Activated naive CD4-positive, alpha-beta T cell treated with anti-CD3 and anti-CD28 coated beads, Interleukin-2, amount 50 U/mL, for 72 hours (primary cell): ENCODE results near the gene CD84. TPM values are rescaled to one million over a fixed set of nuclear protein-coding genes. Genes with fewer than 3 reads are reported as not detected.

Source experiments
- ATAC-seq, 2 donors: fragments of 150-1000 bp; cut with Tn5 transposase; 2 replicates each; pipeline ENCODE4 v1.10.0; 2021; ENCODE audit warnings: mild to moderate bottlenecking in 2 of 2, moderate library complexity in 2 of 2
- DNase-seq, 2 donors: peaks; one replicate each; pipeline ENCODE4 v3.0.0; 2021 to 2022; ENCODE audit warnings: low spot score in 2 of 2
- H3K27ac Mint-ChIP-seq, 2 donors: one replicate each; pipeline ENCODE4 v1.8.0; 2022; ENCODE audit warnings: mild to moderate bottlenecking in 2 of 2, mixed read lengths in 2 of 2
- H3K36me3 Mint-ChIP-seq, 2 donors: one replicate each; pipeline ENCODE4 v1.8.0; 2022; ENCODE audit warnings: mixed read lengths in 2 of 2
- H3K9me3 Mint-ChIP-seq, 2 donors: one replicate each; pipeline ENCODE4 v1.8.0; 2022; ENCODE audit warnings: mixed read lengths in 2 of 2
- total RNA-seq, 2 donors: library from RNA; stranded (reverse); gene quantifications; one replicate each; pipeline ENCODE4 v1.2.3, GENCODE V29; 2022

Gene CD84
- total RNA-seq, 2 donors from 2014 or later, result 14.9 to 37.0 TPM

GRCh38 chr1:160618327-160618726 is 39.0 kb upstream of the CD84 start:
- no peak overlapping the region for H3K27ac Mint-ChIP-seq
- ATAC-seq (no peak), DNase-seq (no peak)
- H3K36me3 Mint-ChIP-seq, result peaks cover 48 to 80% of the 10 kb centered on the region in 2 donors
- H3K9me3 Mint-ChIP-seq, result peaks cover 0 to 3% of the 10 kb centered on the region in 2 donors

GRCh38 chr1:160615660-160616059 is 36.4 kb upstream of the CD84 start:
- Mint-ChIP-seq H3K27ac (peak overlapping the region in 1 of 2 donors; percentile 87), H3K9me3 (peaks cover 0 to 3% of the 10 kb centered on the region in 2 donors), H3K36me3 (peaks cover 41 to 71% of the 10 kb centered on the region in 2 donors)
- DNase-seq (no peak), ATAC-seq (no peak)

GRCh38 chr1:160614410-160614809 is 35.1 kb upstream of the CD84 start:
- H3K36me3 Mint-ChIP-seq, result peaks cover 39 to 63% of the 10 kb centered on the region in 2 donors
- ATAC-seq (no peak), DNase-seq (no peak)
- peak overlapping the region; percentile 22 to 83 for H3K27ac Mint-ChIP-seq
- peaks cover 0 to 3% of the 10 kb centered on the region in 2 donors for H3K9me3 Mint-ChIP-seq

GRCh38 chr1:160612613-160613218 is 33.4 kb upstream of the CD84 start:
- peak overlapping the region; percentile 29 to 72 for H3K27ac Mint-ChIP-seq
- peaks cover 26 to 48% of the 10 kb centered on the region in 2 donors for H3K36me3 Mint-ChIP-seq
- H3K9me3 Mint-ChIP-seq, result no peaks in the 10 kb centered on the region
- DNase-seq, result no peak
- ATAC-seq, result no peak

GRCh38 chr1:160610569-160611242 is 31.4 kb upstream of the CD84 start:
- ATAC-seq (no peak), DNase-seq (no peak)
- Mint-ChIP-seq H3K27ac (peak overlapping the region in 1 of 2 donors; percentile 29), H3K36me3 (peaks cover 34 to 35% of the 10 kb centered on the region in 2 donors), H3K9me3 (no peaks in the 10 kb centered on the region)

- Mint-ChIP-seq H3K36me3 (peaks cover 40 to 43% of the 10 kb centered on the region in 2 donors), H3K27ac (peak overlapping the region in 1 of 2 donors; percentile 95), H3K9me3 (peaks cover 7 to 9% of the 10 kb centered on the region in 2 donors)
- ATAC-seq, result no peak
- DNase-seq, result no peak
Measured at GRCh38 chr1:160608941-160609340, 29.6 kb upstream of the CD84 start.

GRCh38 chr1:160608514-160608913 is 29.2 kb upstream of the CD84 start:
- Mint-ChIP-seq H3K36me3 (peaks cover 40 to 43% of the 10 kb centered on the region in 2 donors), H3K9me3 (peaks cover 7 to 11% of the 10 kb centered on the region in 2 donors), H3K27ac (peak overlapping the region in 1 of 2 donors; percentile 95)
- DNase-seq (no peak), ATAC-seq (no peak)

GRCh38 chr1:160608057-160608456 is 28.8 kb upstream of the CD84 start:
- ATAC-seq (no peak), DNase-seq (no peak)
- H3K27ac Mint-ChIP-seq, result peak overlapping the region in 1 of 2 donors; percentile 95
- H3K36me3 Mint-ChIP-seq, result peaks cover 40 to 43% of the 10 kb centered on the region in 2 donors
- peaks cover 9 to 13% of the 10 kb centered on the region in 2 donors for H3K9me3 Mint-ChIP-seq

GRCh38 chr1:160607672-160608032 is 28.4 kb upstream of the CD84 start:
- Mint-ChIP-seq H3K36me3 (peaks cover 38 to 43% of the 10 kb centered on the region in 2 donors), H3K27ac (peak overlapping the region; percentile 79 to 95), H3K9me3 (peaks cover 13 to 17% of the 10 kb centered on the region in 2 donors)
- ATAC-seq (peak in 1 of 2 donors; percentile 15), DNase-seq (no peak)

- peaks cover 38 to 43% of the 10 kb centered on the region in 2 donors for H3K36me3 Mint-ChIP-seq
- peaks cover 16 to 17% of the 10 kb centered on the region in 2 donors for H3K9me3 Mint-ChIP-seq
- DNase-seq (peak in 1 of 2 donors; percentile 49), ATAC-seq (peak; percentile 91 to 94)
- H3K27ac Mint-ChIP-seq, result peak overlapping the region; percentile 79 to 95
Measured at GRCh38 chr1:160607011-160607671, 27.8 kb upstream of the CD84 start.

GRCh38 chr1:160606611-160607010 is 27.3 kb upstream of the CD84 start:
- no peak for ATAC-seq
- peaks cover 21 to 22% of the 10 kb centered on the region in 2 donors for H3K9me3 Mint-ChIP-seq
- peak overlapping the region; percentile 79 to 95 for H3K27ac Mint-ChIP-seq
- peaks cover 43 to 46% of the 10 kb centered on the region in 2 donors for H3K36me3 Mint-ChIP-seq
- no peak for DNase-seq

GRCh38 chr1:160605792-160606479 is 26.6 kb upstream of the CD84 start:
- DNase-seq, result no peak
- Mint-ChIP-seq H3K9me3 (peaks cover 27 to 28% of the 10 kb centered on the region in 2 donors), H3K36me3 (peaks cover 47 to 52% of the 10 kb centered on the region in 2 donors), H3K27ac (peak overlapping the region; percentile 79 to 95)
- ATAC-seq, result peak in 1 of 2 donors; percentile 26

- peak in 1 of 2 donors; percentile 30 for ATAC-seq
Measured at GRCh38 chr1:160605205-160605604, 25.9 kb upstream of the CD84 start.

GRCh38 chr1:160597705-160598104 is 18.4 kb upstream of the CD84 start:
- H3K36me3 Mint-ChIP-seq, result peaks cover 27 to 61% of the 10 kb centered on the region in 2 donors
- peaks cover 18 to 55% of the 10 kb centered on the region in 2 donors for H3K9me3 Mint-ChIP-seq
- no peak for DNase-seq

More at GRCh38 chr1:160605205-160605604, 25.9 kb upstream of the CD84 start:
- Mint-ChIP-seq H3K36me3 (peaks cover 41 to 56% of the 10 kb centered on the region in 2 donors), H3K9me3 (peaks cover 28 to 32% of the 10 kb centered on the region in 2 donors), H3K27ac (peak overlapping the region; percentile 62 to 95)
- DNase-seq, result no peak

GRCh38 chr1:160597051-160597450 is 17.8 kb upstream of the CD84 start:
- no peak for ATAC-seq
- H3K27ac Mint-ChIP-seq, result no peak overlapping the region
- H3K9me3 Mint-ChIP-seq, result peaks cover 17 to 56% of the 10 kb centered on the region in 2 donors
- peaks cover 31 to 60% of the 10 kb centered on the region in 2 donors for H3K36me3 Mint-ChIP-seq
- no peak for DNase-seq

More at GRCh38 chr1:160597705-160598104, 18.4 kb upstream of the CD84 start:
- no peak overlapping the region for H3K27ac Mint-ChIP-seq
- no peak for ATAC-seq

GRCh38 chr1:160590488-160590887 is 11.2 kb upstream of the CD84 start:
- H3K36me3 Mint-ChIP-seq, result peaks cover 25 to 32% of the 10 kb centered on the region in 2 donors
- ATAC-seq, result no peak
- DNase-seq, result no peak
- peaks cover 6 to 32% of the 10 kb centered on the region in 2 donors for H3K9me3 Mint-ChIP-seq
- H3K27ac Mint-ChIP-seq, result no peak overlapping the region
